H9 (cell line): ENCODE results near the gene MT1H. TPM values are rescaled to one million over a fixed set of nuclear protein-coding genes. Genes with fewer than 3 reads are reported as not detected.
A peak's percentile ranks its signal among the peaks of the same experiment; 100 is the strongest.

Source experiments
- DNase-seq: peaks from one replicate; pipeline ENCODE4 v3.0.0-alpha.2; 2017
- H2AFZ ChIP-seq: one replicate; pipeline ENCODE4 v1.6.1; 2013; ENCODE audit warnings: mild to moderate bottlenecking, low read length, control low read depth, moderate library complexity
- H2AK5ac ChIP-seq: 2 replicates; pipeline ENCODE4 v1.6.1; 2013; ENCODE audit warnings: low read length, control low read depth, mixed read lengths; ENCODE audit not compliant: insufficient read length
- H2BK120ac ChIP-seq: one replicate; pipeline ENCODE4 v1.6.1; 2013; ENCODE audit warnings: low read depth, mild to moderate bottlenecking, low read length, control low read depth, inconsistent platforms; ENCODE audit not compliant: poor library complexity, severe bottlenecking
- H2BK12ac ChIP-seq: 2 replicates; pipeline ENCODE4 v1.6.1; 2013; ENCODE audit warnings: low read length, control low read depth, mixed read lengths, low read depth; ENCODE audit not compliant: insufficient read length
- H2BK15ac ChIP-seq: 2 replicates; pipeline ENCODE4 v1.6.1; 2013; ENCODE audit warnings: low read depth, low read length, control low read depth
- H2BK20ac ChIP-seq: one replicate; pipeline ENCODE4 v1.6.1; 2013; ENCODE audit warnings: low read depth, mild to moderate bottlenecking, low read length, control low read depth, inconsistent platforms; ENCODE audit not compliant: poor library complexity, severe bottlenecking
- H2BK5ac ChIP-seq: 2 replicates; pipeline ENCODE4 v1.6.1; 2013; ENCODE audit warnings: low read length, control low read depth, mixed read lengths; ENCODE audit not compliant: insufficient read length
- H3K14ac ChIP-seq: 2 replicates; pipeline ENCODE4 v1.6.1; 2013; ENCODE audit warnings: low read length, control low read depth; ENCODE audit not compliant: insufficient read depth
- H3K18ac ChIP-seq: 2 replicates; pipeline ENCODE4 v1.6.1; 2013; ENCODE audit warnings: low read depth, mild to moderate bottlenecking, mixed read lengths, low read length, control low read depth; ENCODE audit not compliant: insufficient read length
- H3K23ac ChIP-seq: 2 replicates; pipeline ENCODE4 v1.6.1; 2013; ENCODE audit warnings: low read length, control low read depth, mixed read lengths, low read depth; ENCODE audit not compliant: insufficient read length
- H3K23me2 ChIP-seq: 2 replicates; pipeline ENCODE4 v1.6.1; 2013; ENCODE audit warnings: low read depth, mild to moderate bottlenecking, mixed read lengths, low read length, control low read depth; ENCODE audit not compliant: insufficient read length, poor library complexity, severe bottlenecking
- H3K27ac ChIP-seq: 2 replicates; pipeline ENCODE4 v1.5.1; 2013; ENCODE audit warnings: low read length, control low read depth, mixed read lengths, low read depth; ENCODE audit not compliant: insufficient read length
- H3K27me3 ChIP-seq: 2 replicates; pipeline ENCODE4 v1.6.1; 2013; ENCODE audit warnings: low read length, control low read depth, inconsistent platforms; ENCODE audit not compliant: insufficient read depth
- H3K4ac ChIP-seq: 2 replicates; pipeline ENCODE4 v1.6.1; 2013; ENCODE audit warnings: low read depth, mild to moderate bottlenecking, control low read depth, inconsistent platforms, low read length, moderate library complexity
- H3K4me1 ChIP-seq: 2 replicates; pipeline ENCODE4 v1.6.1; 2013; ENCODE audit warnings: low read length, control low read depth, inconsistent platforms; ENCODE audit not compliant: insufficient read depth
- H3K4me2 ChIP-seq: 2 replicates; pipeline ENCODE4 v1.6.1; 2013; ENCODE audit warnings: low read length, control low read depth, mixed read lengths; ENCODE audit not compliant: insufficient read length, insufficient read depth
- H3K56ac ChIP-seq: 2 replicates; pipeline ENCODE4 v1.6.1; 2013; ENCODE audit warnings: low read depth, mild to moderate bottlenecking, mixed read lengths, low read length, control low read depth; ENCODE audit not compliant: insufficient read length
- H3K79me1 ChIP-seq: 2 replicates; pipeline ENCODE4 v1.6.1; 2013; ENCODE audit warnings: low read depth, mild to moderate bottlenecking, moderate library complexity, low read length, control low read depth, inconsistent platforms; ENCODE audit not compliant: insufficient read depth, poor library complexity, severe bottlenecking
- H3K79me2 ChIP-seq: 2 replicates; pipeline ENCODE4 v1.6.1; 2013; ENCODE audit warnings: low read length, control low read depth, inconsistent platforms; ENCODE audit not compliant: insufficient read depth
- H3K9ac ChIP-seq: 2 replicates; pipeline ENCODE4 v1.6.1; 2013; ENCODE audit warnings: low read length, control low read depth, mixed read lengths; ENCODE audit not compliant: insufficient read length; ENCODE audit errors: extremely low read depth
- H3K9me3 ChIP-seq: one replicate; pipeline ENCODE4 v1.6.1; 2013; ENCODE audit warnings: low read depth, low read length, inconsistent platforms; ENCODE audit not compliant: control insufficient read depth
- H3T11ph ChIP-seq: one replicate; pipeline ENCODE4 v1.6.1; 2013; ENCODE audit warnings: mild to moderate bottlenecking, low read length, control low read depth, inconsistent platforms
- H4K20me1 ChIP-seq: one replicate; pipeline ENCODE4 v1.6.1; 2013; ENCODE audit not compliant: control insufficient read depth, insufficient read length, insufficient read depth
- H4K5ac ChIP-seq: 2 replicates; pipeline ENCODE4 v1.6.1; 2013; ENCODE audit warnings: low read depth, mild to moderate bottlenecking, mixed read lengths, low read length, control low read depth; ENCODE audit not compliant: insufficient read length
- H4K8ac ChIP-seq: replicated peaks from 2 replicates; pipeline ENCODE4 v1.6.1; 2013; ENCODE audit warnings: low read length, control low read depth, mixed read lengths, low read depth; ENCODE audit not compliant: insufficient read length
- H4K91ac ChIP-seq: 2 replicates; pipeline ENCODE4 v1.6.1; 2013; ENCODE audit warnings: low read depth, mild to moderate bottlenecking, moderate library complexity, mixed read lengths, low read length, control low read depth; ENCODE audit not compliant: insufficient read length
- H3K27ac Mint-ChIP-seq, 3 experiments: 2 replicates in 2 of 3; 3 replicates in 1 of 3; pipeline ENCODE4 v1.8.0; 2020 to 2021; ENCODE audit warnings: mixed read lengths in 3 of 3, mild to moderate bottlenecking in 1 of 3, moderate library complexity in 1 of 3
- H3K27me3 Mint-ChIP-seq: 2 replicates; pipeline ENCODE4 v1.8.0; 2021; ENCODE audit warnings: low read depth, mild to moderate bottlenecking, moderate library complexity, mixed read lengths
- H3K36me3 Mint-ChIP-seq, 3 experiments: 2 replicates in 2 of 3; 3 replicates in 1 of 3; pipeline ENCODE4 v1.8.0; 2020 to 2021; ENCODE audit warnings: low read depth in 3 of 3, mixed read lengths in 3 of 3; ENCODE audit not compliant: insufficient read depth in 1 of 3
- H3K4me1 Mint-ChIP-seq, 2 experiments: 2 replicates each; pipeline ENCODE4 v1.8.0; 2020; ENCODE audit warnings: mixed read lengths in 2 of 2
- H3K4me3 Mint-ChIP-seq, 2 experiments: 2 replicates in 1 of 2; 3 replicates in 1 of 2; pipeline ENCODE4 v1.8.0; 2020 to 2021; ENCODE audit warnings: mild to moderate bottlenecking in 2 of 2, mixed read lengths in 2 of 2, moderate library complexity in 1 of 2
- H3K9me3 Mint-ChIP-seq, 2 experiments: 2 replicates in 1 of 2; 3 replicates in 1 of 2; pipeline ENCODE4 v1.8.0; 2020; ENCODE audit warnings: mild to moderate bottlenecking in 2 of 2, mixed read lengths in 2 of 2, moderate library complexity in 1 of 2
- CTCF ChIP-seq: fragments of 200-600 bp; sonication (generic); conservative IDR thresholded peaks from 3 replicates; pipeline ENCODE4 v1.8.0; 2021; ENCODE audit warnings: antibody characterized with exemption, mild to moderate bottlenecking
- WGBS: extraction: QIAGEN DNeasy Blood & Tissue Kit; methylation state at CpG from one replicate; pipeline ENCODE4 v1.1.7; 2013; ENCODE audit warnings: missing lambda C conversion rate, low lambda C conversion rate, mixed read lengths; ENCODE audit not compliant: insufficient read length; ENCODE audit errors: extremely low coverage; 5-methylcytosine and 5-hydroxymethylcytosine counted together
- total RNA-seq: library from RNA; stranded (reverse); gene quantifications from 2 replicates; pipeline ENCODE4 v1.2.1, GENCODE V29; 2021

Gene MT1H
- total RNA-seq, 1 experiment from 2014 or later, result 12.5 TPM

DNA sequence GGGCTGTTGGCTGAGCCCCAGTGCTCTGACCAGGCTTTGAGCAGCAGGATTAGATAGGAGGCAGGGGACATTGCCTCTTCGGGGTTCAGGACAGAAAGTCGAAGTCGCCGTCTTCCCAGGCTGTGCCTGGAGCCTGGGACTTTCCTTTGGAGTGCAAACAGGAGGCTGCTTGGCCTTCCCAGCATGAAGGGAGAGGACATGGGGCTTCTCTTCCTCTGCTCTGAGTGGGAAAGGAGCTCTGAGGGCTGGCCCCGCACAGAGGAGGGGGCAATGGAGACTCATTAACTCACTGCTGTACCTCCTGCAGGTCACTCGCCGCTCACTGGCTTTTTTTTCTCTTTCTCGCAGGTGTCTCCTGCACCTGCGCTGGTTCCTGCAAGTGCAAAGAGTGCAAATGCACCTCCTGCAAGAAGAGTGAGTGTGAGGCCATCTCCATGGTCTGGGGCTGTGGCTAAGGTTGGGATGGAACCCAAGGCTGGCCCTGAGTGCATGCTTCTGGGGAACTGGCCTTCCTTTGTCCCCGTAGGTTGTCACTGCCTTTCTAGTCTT, 11.2 kb upstream of the MT1H start:
- H3K27me3 Mint-ChIP-seq, result peaks cover 77% of the 10 kb centered on the region
- H3K27ac Mint-ChIP-seq, result no peak overlapping the region
- Histone ChIP-seq H3K18ac (no peak overlapping the region), H4K8ac (no peak overlapping the region), H3K4me2 (peak overlapping the region; percentile 81), H3K4ac (no peak overlapping the region), H2BK15ac (no peak overlapping the region), H3K27me3 (peaks cover 29% of the 10 kb centered on the region; the same call in 1 of the 2 replicates), H3K9ac (no peak overlapping the region), H2BK5ac (no peak overlapping the region), H3T11ph (no peak overlapping the region), H4K20me1 (no peaks in the 10 kb centered on the region), H3K27ac (no peak overlapping the region), H3K23ac (no peak overlapping the region), H4K91ac (no peak overlapping the region), H2BK20ac (no peak overlapping the region), H3K9me3 (no peaks in the 10 kb centered on the region), H4K5ac (no peak overlapping the region), H3K79me2 (no peaks in the 10 kb centered on the region), H2BK120ac (no peak overlapping the region), H3K79me1 (no peaks in the 10 kb centered on the region), H2AK5ac (no peak overlapping the region), H3K23me2 (peaks cover 6% of the 10 kb centered on the region), H3K14ac (no peak overlapping the region), H2BK12ac (no peak overlapping the region), H2AFZ (no peak overlapping the region), H3K4me1 (peaks cover 2% of the 10 kb centered on the region; the same call in 1 of the 2 replicates), H3K56ac (no peak overlapping the region)
- no peaks in the 10 kb centered on the region for H3K36me3 Mint-ChIP-seq
- H3K9me3 Mint-ChIP-seq, result no peaks in the 10 kb centered on the region
- WGBS, result no CpG with 5 or more reads among the region's 10 CpGs
- H3K4me3 Mint-ChIP-seq, result peak overlapping the region; percentile 84 to 91
- no peak for TF ChIP-seq CTCF
- DNase-seq, result no peak
- H3K4me1 Mint-ChIP-seq, result peaks cover 21 to 27% of the 10 kb centered on the region in 2 experiments
